Measurements from ENCODE around the gene MED27. TPM values are rescaled to one million over a fixed set of nuclear protein-coding genes. Genes with fewer than 3 reads are reported as not detected.

MED27 gene
- total RNA-seq, 4 donors from 2014 or later, result 8.2 to 18.9 (median 11.8) TPM

DNA sequence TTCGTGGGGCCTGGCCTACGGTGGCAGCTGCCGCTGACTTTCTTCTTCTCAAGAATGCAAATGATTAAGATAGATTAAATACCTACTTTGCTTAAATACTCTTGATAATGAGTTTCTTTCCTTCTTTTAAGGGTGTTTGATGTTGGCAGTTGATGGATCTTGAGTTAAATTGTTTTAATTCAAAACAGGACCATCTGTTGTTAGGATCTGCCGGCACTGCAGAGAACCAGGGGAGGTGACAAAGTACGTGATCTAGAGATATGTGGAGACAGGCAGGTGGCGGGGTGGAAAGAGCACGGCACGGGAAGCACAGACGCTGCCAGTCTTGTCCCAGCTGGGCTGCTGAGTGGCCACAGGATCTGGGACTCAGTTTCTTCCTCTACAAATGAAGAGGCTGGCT lies 37.9 kb downstream of the MED27 start:
- no peak for DNase-seq (ENCODE audit: low spot score in 2 of 2)
- Histone ChIP-seq H3K36me3 (no peaks in the 10 kb centered on the region), H3K4me3 (no peak overlapping the region), H3K27ac (no peak overlapping the region), H3K27me3 (no peaks in the 10 kb centered on the region), H3K9me3 (no peaks in the 10 kb centered on the region), H3K4me1 (no peaks in the 10 kb centered on the region)
- WGBS, 2 donors, result 89 to 92% methylated on average over 9 of the region's 9 CpGs
- TF ChIP-seq POLR2A (IDR thresholded peaks at IDR 0.05) (no peak), EP300 (IDR thresholded peaks at IDR 0.05) (no peak)
- TF ChIP-seq, protein P1, sequence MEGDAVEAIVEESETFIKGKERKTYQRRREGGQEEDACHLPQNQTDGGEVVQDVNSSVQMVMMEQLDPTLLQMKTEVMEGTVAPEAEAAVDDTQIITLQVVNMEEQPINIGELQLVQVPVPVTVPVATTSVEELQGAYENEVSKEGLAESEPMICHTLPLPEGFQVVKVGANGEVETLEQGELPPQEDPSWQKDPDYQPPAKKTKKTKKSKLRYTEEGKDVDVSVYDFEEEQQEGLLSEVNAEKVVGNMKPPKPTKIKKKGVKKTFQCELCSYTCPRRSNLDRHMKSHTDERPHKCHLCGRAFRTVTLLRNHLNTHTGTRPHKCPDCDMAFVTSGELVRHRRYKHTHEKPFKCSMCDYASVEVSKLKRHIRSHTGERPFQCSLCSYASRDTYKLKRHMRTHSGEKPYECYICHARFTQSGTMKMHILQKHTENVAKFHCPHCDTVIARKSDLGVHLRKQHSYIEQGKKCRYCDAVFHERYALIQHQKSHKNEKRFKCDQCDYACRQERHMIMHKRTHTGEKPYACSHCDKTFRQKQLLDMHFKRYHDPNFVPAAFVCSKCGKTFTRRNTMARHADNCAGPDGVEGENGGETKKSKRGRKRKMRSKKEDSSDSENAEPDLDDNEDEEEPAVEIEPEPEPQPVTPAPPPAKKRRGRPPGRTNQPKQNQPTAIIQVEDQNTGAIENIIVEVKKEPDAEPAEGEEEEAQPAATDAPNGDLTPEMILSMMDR (IDR thresholded peaks at IDR 0.05), result no peak

DNA sequence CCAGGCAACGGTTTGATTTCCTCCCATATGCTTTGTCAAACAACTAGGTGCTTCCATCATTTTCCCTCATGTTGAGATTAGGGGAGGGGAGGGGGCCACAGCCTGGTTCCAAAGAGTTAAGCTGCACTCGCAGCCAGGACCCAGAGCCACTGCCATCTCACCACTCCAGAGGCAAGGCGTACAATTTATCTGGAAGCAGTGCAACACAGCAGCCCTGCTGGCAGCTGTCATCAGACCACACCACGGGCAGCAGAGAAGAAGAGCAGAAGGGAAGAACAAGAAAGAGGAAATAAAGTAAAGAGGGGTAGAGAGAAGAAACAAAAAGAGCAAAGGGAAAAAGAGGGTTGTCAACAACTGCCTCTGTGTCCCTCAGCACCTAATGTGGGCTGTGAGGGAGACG lies 38.9 kb downstream of the MED27 start:
- H3K9me3 ChIP-seq, result no peaks in the 10 kb centered on the region

DNA sequence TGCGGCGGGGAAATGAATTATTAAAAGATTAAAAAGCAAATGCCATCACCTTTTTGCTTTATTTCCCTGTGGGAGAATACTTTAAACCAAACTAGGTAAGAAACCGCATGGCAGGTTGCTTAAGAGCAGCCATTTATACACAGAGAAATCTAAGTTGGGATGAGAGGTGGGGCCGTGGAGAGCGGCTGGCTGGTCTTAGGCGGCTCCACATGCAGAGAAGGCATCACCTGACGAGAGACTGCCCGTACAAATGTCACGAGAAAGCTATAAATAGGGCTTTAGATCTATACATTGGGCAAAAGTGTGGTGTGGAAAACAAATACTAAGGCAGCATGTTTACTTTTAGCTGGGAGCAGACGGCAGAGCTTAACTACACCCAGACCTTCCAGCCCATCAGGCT lies 39.4 kb downstream of the MED27 start:
- Histone ChIP-seq H3K4me3 (no peak overlapping the region), H3K9me3 (no peaks in the 10 kb centered on the region), H3K4me1 (no peaks in the 10 kb centered on the region), H3K36me3 (no peaks in the 10 kb centered on the region), H3K27ac (no peak overlapping the region), H3K27me3 (no peaks in the 10 kb centered on the region)
- TF ChIP-seq EP300 (IDR thresholded peaks at IDR 0.05) (no peak), POLR2A (IDR thresholded peaks at IDR 0.05) (no peak)
- TF ChIP-seq, protein P1 (IDR thresholded peaks at IDR 0.05), result no peak
- no peak for DNase-seq (ENCODE audit: low spot score in 2 of 2)
- WGBS, 2 donors, result 93 to 98% methylated on average over 10 of the region's 10 CpGs

More for the DNA sequence above, 38.9 kb downstream of the MED27 start:
- no peaks in the 10 kb centered on the region for H3K4me1 ChIP-seq
- no peaks in the 10 kb centered on the region for H3K36me3 ChIP-seq
- 69 to 84% methylated on average over 5 of the region's 5 CpGs for WGBS, 2 donors
- no peak overlapping the region for H3K27ac ChIP-seq
- DNase-seq (ENCODE audit: low spot score in 2 of 2), result no peak
- H3K27me3 ChIP-seq, result no peaks in the 10 kb centered on the region
- TF ChIP-seq POLR2A (IDR thresholded peaks at IDR 0.05) (no peak), EP300 (IDR thresholded peaks at IDR 0.05) (no peak)
- TF ChIP-seq, protein P1 (IDR thresholded peaks at IDR 0.05), result no peak
- H3K4me3 ChIP-seq, result no peak overlapping the region

DNA sequence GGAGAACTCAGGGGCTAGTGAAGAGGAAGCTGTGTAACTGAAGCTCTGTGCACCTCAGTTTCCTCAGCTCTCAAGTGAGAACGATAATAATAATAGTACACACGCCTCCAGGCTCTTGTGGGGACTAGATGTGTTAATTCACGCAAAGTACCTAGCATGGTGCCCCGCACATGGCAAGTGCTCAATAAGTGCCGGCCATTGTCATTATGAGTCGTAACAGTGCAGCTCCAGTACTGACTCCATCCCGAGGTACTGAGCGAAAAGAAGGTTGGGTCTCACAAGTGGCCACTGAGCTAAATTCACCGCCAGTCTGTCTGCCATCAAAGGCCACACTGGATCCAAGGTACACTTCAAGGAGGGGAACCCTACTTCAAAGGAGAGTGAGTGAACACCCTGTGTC lies 40.4 kb downstream of the MED27 start:
- Histone ChIP-seq H3K36me3 (no peaks in the 10 kb centered on the region), H3K4me3 (no peak overlapping the region), H3K4me1 (no peaks in the 10 kb centered on the region), H3K27ac (no peak overlapping the region), H3K27me3 (no peaks in the 10 kb centered on the region), H3K9me3 (no peaks in the 10 kb centered on the region)
- DNase-seq (ENCODE audit: low spot score in 2 of 2), result no peak
- no peak for TF ChIP-seq EP300 (IDR thresholded peaks at IDR 0.05)
- TF ChIP-seq POLR2A (IDR thresholded peaks at IDR 0.05), result no peak
- TF ChIP-seq, protein P1 (IDR thresholded peaks at IDR 0.05), result no peak
- WGBS, 2 donors, result 88 to 93% methylated on average over 7 to 9 of the region's 9 CpGs

DNA sequence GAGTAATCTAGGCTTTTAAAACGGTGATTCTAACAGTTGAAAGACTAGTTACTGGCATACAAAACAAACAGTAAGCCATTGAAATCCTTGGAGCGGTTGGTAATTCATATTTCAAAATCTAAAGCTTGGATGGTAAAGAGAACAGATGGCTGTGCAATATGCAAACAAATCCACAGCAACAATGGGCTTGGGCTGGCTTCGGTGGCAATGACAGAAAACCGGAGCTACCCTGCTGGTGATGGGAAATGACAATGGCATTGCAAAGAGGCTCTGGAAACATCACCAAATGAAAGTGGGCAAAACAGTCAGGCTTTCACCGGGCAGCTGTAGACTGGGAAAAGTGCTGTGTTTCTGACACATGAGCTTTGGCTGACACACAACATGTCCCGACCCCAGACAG lies 42.2 kb downstream of the MED27 start:
- Histone ChIP-seq H3K9me3 (no peaks in the 10 kb centered on the region), H3K4me3 (no peak overlapping the region), H3K4me1 (no peaks in the 10 kb centered on the region), H3K36me3 (no peaks in the 10 kb centered on the region), H3K27ac (no peak overlapping the region), H3K27me3 (no peaks in the 10 kb centered on the region)
- no peak for DNase-seq (ENCODE audit: low spot score in 2 of 2)
- no peak for TF ChIP-seq EP300 (IDR thresholded peaks at IDR 0.05)
- TF ChIP-seq, protein P1 (IDR thresholded peaks at IDR 0.05), result no peak
- TF ChIP-seq POLR2A (IDR thresholded peaks at IDR 0.05), result no peak
- WGBS, 2 donors, result 75 to 80% methylated on average over 6 of the region's 6 CpGs
